ENCODE measurements around the gene EFCAB6.

DNA sequence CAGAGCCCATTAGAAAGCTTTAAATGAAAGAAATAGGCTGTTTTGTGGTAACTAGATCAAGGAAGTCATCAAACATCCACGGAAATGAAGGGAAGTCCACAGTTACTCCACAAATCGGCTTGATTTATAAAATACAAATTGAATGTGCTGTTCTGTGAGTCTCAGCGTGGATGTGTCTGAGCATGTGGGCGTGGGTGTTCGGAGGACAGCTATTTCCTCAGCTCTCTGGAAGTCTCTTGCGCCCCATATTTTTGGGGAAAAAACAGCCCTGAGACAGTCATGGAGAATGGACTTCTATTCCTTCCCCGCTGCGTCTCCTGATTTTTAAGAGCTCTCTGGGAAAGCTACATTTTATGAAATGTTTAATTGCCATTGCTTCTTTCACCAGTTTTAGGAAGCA lies 144.4 kb downstream of the EFCAB6 start:
- TF ChIP-seq TAF1 (IDR thresholded peaks at IDR 0.05; ENCODE audit: borderline replicate concordance, low read depth, low read length) (no peak), POLR2A (IDR thresholded peaks at IDR 0.05; ENCODE audit: low read depth, low read length) (no peak), POLR2AphosphoS5 (IDR thresholded peaks at IDR 0.05; ENCODE audit: low read depth, low read length) (no peak)
